Erythroblast (primary cell): ENCODE results near the gene CNOT6L.
A peak's percentile ranks its signal among the peaks of the same experiment; 100 is the strongest.

Experiments used
- DNase-seq, 2 experiments: peaks; one replicate each; lab custom pipeline; 2025; lab: John Stamatoyannopoulos, UW
- GATA1 ChIP-seq: IDR thresholded peaks from 2 replicates; pipeline ENCODE4 v1.6.1; 2011; ENCODE audit warnings: low read depth, mild to moderate bottlenecking, control low read depth, low read length, moderate library complexity
- POLR2A ChIP-seq: IDR thresholded peaks from 2 replicates; pipeline ENCODE4 v1.6.1; 2011; ENCODE audit warnings: mild to moderate bottlenecking, low read length

Gene CNOT6L

GRCh38 chr4:77699731-77700210 lies 119.4 kb downstream of the CNOT6L start:
- no peak for DNase-seq
- TF ChIP-seq POLR2A (no peak), GATA1 (no peak)

GRCh38 chr4:77697860-77698590 lies 121.1 kb downstream of the CNOT6L start:
- TF ChIP-seq GATA1, result no peak
- no peak for TF ChIP-seq POLR2A
- peak; percentile 3 to 19 for DNase-seq

- DNase-seq, result no peak
- TF ChIP-seq GATA1 (no peak), POLR2A (no peak)
These were observed 123.4 kb downstream of the CNOT6L start for GRCh38 chr4:77695774-77696173.

- TF ChIP-seq POLR2A, result no peak
- no peak for TF ChIP-seq GATA1
- no peak for DNase-seq
These were observed 126.2 kb downstream of the CNOT6L start for GRCh38 chr4:77692847-77693432.

GRCh38 chr4:77681792-77682191 lies 137.4 kb downstream of the CNOT6L start:
- TF ChIP-seq GATA1, result no peak
- TF ChIP-seq POLR2A, result no peak

GRCh38 chr4:77676842-77677241 lies 142.3 kb downstream of the CNOT6L start:
- no peak for DNase-seq
- TF ChIP-seq POLR2A (no peak), GATA1 (no peak)

More at GRCh38 chr4:77681792-77682191, 137.4 kb downstream of the CNOT6L start:
- no peak for DNase-seq

- DNase-seq, result no peak
- no peak for TF ChIP-seq GATA1
- TF ChIP-seq POLR2A, result no peak
These were observed 148.1 kb downstream of the CNOT6L start for GRCh38 chr4:77671051-77671450.

GRCh38 chr4:77669946-77670590 lies 149.1 kb downstream of the CNOT6L start:
- DNase-seq, result no peak
- TF ChIP-seq GATA1 (no peak), POLR2A (no peak)

GRCh38 chr4:77665381-77666069 lies 153.6 kb downstream of the CNOT6L start:
- DNase-seq, result no peak
- TF ChIP-seq GATA1 (no peak), POLR2A (no peak)
